GM19239 (cell line): ENCODE data around the gene CSF3.
"Not testable (repeated sequence)": the region's sequence is repeated elsewhere in the genome, so short reads cannot be mapped to it uniquely, and the experiment has no call there.

Source experiments
- DNase-seq: peaks from one replicate; pipeline ENCODE4 v3.0.0; 2011; ENCODE audit warnings: low spot score; ENCODE audit not compliant: insufficient read length
- FAIRE-seq: peaks from 2 replicates; lab custom pipeline; 2011; peaks lifted over from hg19 to GRCh38; lab: Jason Lieb, UNC

The CSF3 gene

GRCh38 chr17:39996800-39997199 is 18.4 kb upstream of the CSF3 start:
- no peak for FAIRE-seq
- DNase-seq: no peak

- DNase-seq (no peak), FAIRE-seq (no peak)
Measured at GRCh38 chr17:39997543-39997942, 17.7 kb upstream of the CSF3 start.

- FAIRE-seq: no peak
- no peak for DNase-seq
Measured at GRCh38 chr17:39999067-39999466, 16.2 kb upstream of the CSF3 start.

- FAIRE-seq (no peak), DNase-seq (no peak)
Measured at GRCh38 chr17:40000161-40000560, 15.1 kb upstream of the CSF3 start.

- not testable (repeated sequence) for FAIRE-seq, DNase-seq
Measured at GRCh38 chr17:40001335-40001734, 13.9 kb upstream of the CSF3 start.

GRCh38 chr17:40004072-40004471 is 11.2 kb upstream of the CSF3 start:
- FAIRE-seq: no peak

GRCh38 chr17:40004712-40005111 is 10.5 kb upstream of the CSF3 start:
- DNase-seq (no peak), FAIRE-seq (no peak)

More at GRCh38 chr17:40004072-40004471, 11.2 kb upstream of the CSF3 start:
- DNase-seq: no peak

- FAIRE-seq (no peak), DNase-seq (no peak)
Measured at GRCh38 chr17:40005520-40005919, 9.7 kb upstream of the CSF3 start.

- DNase-seq, FAIRE-seq: not testable (repeated sequence)
Measured at GRCh38 chr17:40010946-40011500, 4.2 kb upstream of the CSF3 start.

GRCh38 chr17:40012017-40012647 is 3.1 kb upstream of the CSF3 start:
- not testable (repeated sequence) for DNase-seq, FAIRE-seq

GRCh38 chr17:40014375-40014980 is 762 bp upstream of the CSF3 start:
- FAIRE-seq: no peak

GRCh38 chr17:40015998-40016985 is 1.1 kb downstream of the CSF3 start:
- DNase-seq (no peak), FAIRE-seq (no peak)

More at GRCh38 chr17:40014375-40014980, 762 bp upstream of the CSF3 start:
- DNase-seq: no peak

GRCh38 chr17:40017422-40018080 is 2.3 kb downstream of the CSF3 start:
- DNase-seq: no peak
- no peak for FAIRE-seq

- no peak for DNase-seq
- FAIRE-seq: no peak
Measured at GRCh38 chr17:40018211-40019121, 3.2 kb downstream of the CSF3 start.

- DNase-seq: no peak
- no peak for FAIRE-seq
Measured at GRCh38 chr17:40019140-40019991, 4.1 kb downstream of the CSF3 start.

GRCh38 chr17:40020146-40020545 is 4.9 kb downstream of the CSF3 start:
- no peak for DNase-seq
- no peak for FAIRE-seq

GRCh38 chr17:40021451-40021971 is 6.3 kb downstream of the CSF3 start:
- no peak for DNase-seq

GRCh38 chr17:40022497-40022896 is 7.3 kb downstream of the CSF3 start:
- no peak for DNase-seq
- FAIRE-seq: no peak

More at GRCh38 chr17:40021451-40021971, 6.3 kb downstream of the CSF3 start:
- no peak for FAIRE-seq
